Measurements from ENCODE around the gene POLA2. TPM values are rescaled to one million over a fixed set of nuclear protein-coding genes. Genes with fewer than 3 reads are reported as not detected.
A peak's percentile ranks its signal among the peaks of the same experiment; 100 is the strongest.

Gene POLA2
- 78.2 and 78.9 TPM in 2 replicates for total RNA-seq

DNA sequence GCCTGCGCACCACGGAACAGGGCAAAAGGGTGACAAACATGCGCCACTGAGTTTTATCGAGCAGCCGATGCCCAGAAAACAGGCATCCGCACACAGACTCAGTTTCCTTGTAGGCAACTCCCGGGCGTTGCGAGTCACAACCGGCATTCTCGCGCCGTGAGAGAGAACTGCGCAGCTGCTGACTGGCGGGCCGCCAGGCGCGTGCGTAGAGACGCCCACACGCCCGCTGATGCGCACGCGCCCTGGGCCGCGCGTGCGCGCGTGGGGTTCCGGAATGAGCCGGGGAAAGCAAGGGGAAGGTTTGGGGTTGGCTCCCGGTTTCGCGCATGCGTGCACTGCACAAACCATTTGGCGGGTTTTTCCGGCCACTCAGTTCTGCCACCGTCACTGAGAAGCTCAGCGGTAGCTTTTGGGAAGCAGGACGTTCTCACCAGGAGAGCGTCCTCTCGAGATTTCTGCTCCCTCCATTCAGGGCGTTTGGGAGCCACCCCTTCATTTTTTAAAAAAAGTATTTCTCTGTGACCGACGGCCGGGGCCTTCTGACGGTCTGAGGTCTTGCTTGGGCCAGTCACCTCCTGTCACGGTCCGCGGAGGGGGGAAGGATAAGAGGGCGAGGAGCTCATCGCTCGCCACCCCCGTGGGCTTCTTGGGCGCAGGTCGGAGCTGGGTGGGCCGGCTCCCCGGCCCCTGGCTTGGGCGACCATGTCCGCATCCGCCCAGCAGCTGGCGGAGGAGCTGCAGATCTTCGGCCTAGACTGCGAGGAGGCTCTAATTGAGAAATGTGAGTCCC is at the start of gene POLA2:
Gene POLA2 (plus strand): TSS at position 372 of the 790 bp plus-strand sequence. CDS start 331 bp downstream, at position 703.
- Mint-ChIP-seq H3K4me3 (peak within 1 kb of the TSS; percentile 94), H3K9me3 (no peaks in the 10 kb centered on the region), H3K27me3 (ENCODE audit: insufficient read depth) (no peaks in the 10 kb centered on the region), H3K36me3 (ENCODE audit: low read depth) (peaks cover 24% of the 10 kb centered on the region), H3K27ac (peak within 1 kb of the TSS; percentile 97), H3K4me1 (ENCODE audit: low read depth) (peaks cover 47% of the 10 kb centered on the region)
- intact Hi-C loops (cut with micrococcal nuclease) = loop anchor here (1.0 to 5.0 kb wide), 7 partner anchors 53 to 483 kb away; partner anchors contain the start of genes ARL2, ATG2A, CDC42EP2 and DPF2
- DNase-seq (ENCODE audit: low spot score) = peak; percentile 97

GRCh38 chr11:65212226-65212801 is 49.4 kb upstream of the POLA2 start:
- Mint-ChIP-seq H3K27ac (no peak overlapping the region), H3K27me3 (ENCODE audit: insufficient read depth) (peaks cover 3% of the 10 kb centered on the region), H3K9me3 (peaks cover 5% of the 10 kb centered on the region), H3K36me3 (ENCODE audit: low read depth) (peaks cover 15% of the 10 kb centered on the region), H3K4me1 (ENCODE audit: low read depth) (peaks cover 11% of the 10 kb centered on the region), H3K4me3 (no peak overlapping the region)
- DNase-seq (ENCODE audit: low spot score) = no peak
- intact Hi-C loops (cut with micrococcal nuclease) = no loop called here

DNA sequence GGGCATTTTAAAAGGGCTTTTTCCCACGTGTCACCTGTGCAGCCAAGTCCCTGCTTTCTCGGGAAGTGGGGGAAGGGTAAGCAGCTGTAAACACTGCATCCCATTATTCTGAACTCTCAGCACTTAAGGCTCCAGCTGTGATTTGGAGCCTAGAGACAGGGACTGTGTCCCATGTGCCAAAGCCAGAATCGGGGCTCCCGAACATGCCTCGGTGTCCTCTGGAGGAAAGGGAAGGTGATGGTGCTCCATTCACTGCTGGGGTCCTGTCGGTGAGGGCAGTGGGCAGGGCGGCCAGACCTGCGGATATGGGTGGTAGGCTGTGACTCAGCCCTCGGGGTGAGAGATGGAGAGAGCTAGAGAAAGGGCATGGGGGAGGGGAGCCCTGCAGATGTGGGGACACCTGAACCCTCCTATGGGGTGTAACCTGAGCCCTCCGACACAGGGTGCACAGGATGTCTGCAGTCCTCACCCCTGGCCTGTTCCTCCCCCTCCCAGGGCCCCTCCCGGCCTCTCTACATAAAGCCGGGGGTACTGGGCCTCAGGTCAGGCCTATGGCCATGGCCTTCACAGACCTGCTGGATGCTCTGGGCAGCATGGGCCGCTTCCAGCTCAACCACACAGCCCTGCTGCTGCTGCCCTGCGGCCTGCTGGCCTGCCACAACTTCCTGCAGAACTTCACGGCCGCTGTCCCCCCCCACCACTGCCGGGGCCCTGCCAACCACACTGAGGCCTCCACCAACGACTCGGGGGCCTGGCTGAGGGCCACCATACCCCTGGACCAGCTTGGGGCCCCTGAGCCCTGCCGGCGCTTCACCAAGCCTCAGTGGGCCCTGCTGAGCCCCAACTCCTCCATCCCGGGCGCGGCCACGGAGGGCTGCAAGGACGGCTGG is 48.2 kb upstream of the POLA2 start:
- Mint-ChIP-seq H3K4me1 (ENCODE audit: low read depth) (peaks cover 11% of the 10 kb centered on the region), H3K36me3 (ENCODE audit: low read depth) (peaks cover 15% of the 10 kb centered on the region), H3K27me3 (ENCODE audit: insufficient read depth) (peaks cover 3% of the 10 kb centered on the region), H3K4me3 (no peak overlapping the region), H3K27ac (peak overlapping the region; percentile 68), H3K9me3 (peaks cover 5% of the 10 kb centered on the region)
- no peak for DNase-seq (ENCODE audit: low spot score)
- intact Hi-C loops (cut with micrococcal nuclease) = no loop called here

DNA sequence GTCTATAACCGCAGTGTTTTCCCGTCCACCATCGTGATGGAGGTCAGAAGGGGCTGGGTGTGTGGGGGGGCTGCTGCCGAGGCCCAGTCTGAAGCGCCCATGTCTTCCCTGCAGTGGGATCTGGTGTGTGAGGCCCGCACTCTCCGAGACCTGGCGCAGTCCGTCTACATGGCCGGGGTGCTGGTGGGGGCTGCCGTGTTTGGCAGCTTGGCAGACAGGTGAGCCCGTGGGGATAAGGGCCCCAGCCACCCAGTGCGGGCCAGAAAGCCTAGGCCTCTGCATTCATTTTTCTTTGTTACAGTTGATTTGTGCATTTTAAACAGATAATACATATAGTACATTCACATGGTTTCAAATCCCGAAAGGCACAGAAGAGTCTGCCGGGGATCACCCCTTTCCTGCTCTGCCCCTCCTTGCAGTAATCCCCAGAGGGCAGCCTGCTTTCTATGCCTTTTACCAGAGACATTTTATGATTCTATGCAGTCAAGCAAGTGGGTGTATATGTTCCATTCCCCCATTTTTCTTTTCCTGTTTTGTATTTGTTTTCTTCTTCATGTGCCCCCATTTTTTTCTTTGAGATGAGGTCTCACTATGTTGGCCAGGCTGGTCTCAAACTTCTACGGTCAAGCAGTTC is 47.4 kb upstream of the POLA2 start:
- Mint-ChIP-seq H3K9me3 (peaks cover 5% of the 10 kb centered on the region), H3K4me3 (no peak overlapping the region), H3K4me1 (ENCODE audit: low read depth) (peaks cover 12% of the 10 kb centered on the region)

GRCh38 chr11:65215441-65216076 is 46.2 kb upstream of the POLA2 start:
- no peak for DNase-seq (ENCODE audit: low spot score)
- intact Hi-C loops (cut with micrococcal nuclease) = no loop called here

More for the DNA sequence above, 47.4 kb upstream of the POLA2 start:
- H3K36me3 Mint-ChIP-seq (ENCODE audit: low read depth) = peaks cover 9% of the 10 kb centered on the region
- intact Hi-C loops (cut with micrococcal nuclease) = no loop called here
- H3K27ac Mint-ChIP-seq = no peak overlapping the region
- DNase-seq (ENCODE audit: low spot score) = no peak
- H3K27me3 Mint-ChIP-seq (ENCODE audit: insufficient read depth) = peaks cover 3% of the 10 kb centered on the region

DNA sequence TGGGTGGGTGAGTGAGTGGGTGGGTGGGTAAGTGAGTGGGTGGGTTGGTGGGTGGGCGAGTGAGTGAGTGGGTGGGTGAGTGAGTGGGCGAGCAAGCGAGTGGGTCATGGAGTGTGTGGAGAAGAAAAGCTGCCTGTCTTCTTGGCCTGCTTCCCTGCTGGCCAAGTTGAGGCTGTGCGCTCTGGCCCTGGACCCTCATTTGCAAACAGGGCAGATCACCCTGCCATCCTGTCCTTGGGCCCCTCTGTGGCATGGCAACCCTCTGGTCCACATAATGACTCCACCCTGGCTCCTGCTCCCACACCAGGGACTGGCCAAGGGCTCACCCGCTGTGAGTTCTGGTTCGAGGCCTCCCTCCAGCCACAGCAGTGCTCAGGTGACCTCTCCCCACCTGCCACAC is 44.9 kb upstream of the POLA2 start:
- H3K9me3 Mint-ChIP-seq = peaks cover 5% of the 10 kb centered on the region
- no peak overlapping the region for H3K4me3 Mint-ChIP-seq
- intact Hi-C loops (cut with micrococcal nuclease) = no loop called here
- peaks cover 18% of the 10 kb centered on the region for H3K4me1 Mint-ChIP-seq (ENCODE audit: low read depth)
- DNase-seq (ENCODE audit: low spot score) = no peak
- peaks cover 6% of the 10 kb centered on the region for H3K27me3 Mint-ChIP-seq (ENCODE audit: insufficient read depth)
- peak overlapping the region; percentile 76 for H3K27ac Mint-ChIP-seq
- H3K36me3 Mint-ChIP-seq (ENCODE audit: low read depth) = peaks cover 5% of the 10 kb centered on the region

More at GRCh38 chr11:65215441-65216076, 46.2 kb upstream of the POLA2 start:
- peaks cover 5% of the 10 kb centered on the region for H3K36me3 Mint-ChIP-seq (ENCODE audit: low read depth)
- H3K27me3 Mint-ChIP-seq (ENCODE audit: insufficient read depth) = peaks cover 3% of the 10 kb centered on the region
- H3K9me3 Mint-ChIP-seq = peaks cover 5% of the 10 kb centered on the region
- H3K4me3 Mint-ChIP-seq = peak overlapping the region; percentile 63
- peak overlapping the region; percentile 100 for H3K27ac Mint-ChIP-seq
- peaks cover 18% of the 10 kb centered on the region for H3K4me1 Mint-ChIP-seq (ENCODE audit: low read depth)

GRCh38 chr11:65217441-65218423 is 44.0 kb upstream of the POLA2 start:
- Mint-ChIP-seq H3K36me3 (ENCODE audit: low read depth) (peaks cover 5% of the 10 kb centered on the region), H3K4me3 (no peak overlapping the region), H3K9me3 (peaks cover 5% of the 10 kb centered on the region), H3K4me1 (ENCODE audit: low read depth) (peaks cover 18% of the 10 kb centered on the region), H3K27me3 (ENCODE audit: insufficient read depth) (peaks cover 6% of the 10 kb centered on the region), H3K27ac (peak overlapping the region; percentile 76)
- DNase-seq (ENCODE audit: low spot score) = no peak
- intact Hi-C loops (cut with micrococcal nuclease) = no loop called here

DNA sequence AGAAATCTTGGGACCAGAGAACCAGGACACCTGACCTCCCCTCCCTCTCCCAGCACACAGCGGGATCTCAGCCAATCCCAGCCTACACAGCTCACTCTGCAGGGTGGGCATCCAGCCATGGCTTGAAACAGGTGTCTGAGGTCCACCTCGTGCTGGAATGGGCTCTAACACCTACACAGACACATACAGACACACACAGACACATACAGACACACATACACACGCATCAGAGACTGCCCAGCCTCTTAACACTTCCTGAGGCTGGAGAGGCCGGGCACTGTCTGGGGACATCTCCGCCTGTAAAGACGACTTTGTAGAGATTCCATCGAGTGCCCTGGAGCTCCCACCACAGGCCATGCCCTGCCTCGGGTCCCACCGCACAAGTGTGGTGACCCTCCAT is 43.3 kb upstream of the POLA2 start:
- Mint-ChIP-seq H3K27ac (no peak overlapping the region), H3K36me3 (ENCODE audit: low read depth) (peaks cover 5% of the 10 kb centered on the region), H3K4me3 (no peak overlapping the region), H3K9me3 (peaks cover 5% of the 10 kb centered on the region), H3K27me3 (ENCODE audit: insufficient read depth) (peaks cover 6% of the 10 kb centered on the region), H3K4me1 (ENCODE audit: low read depth) (peaks cover 14% of the 10 kb centered on the region)
- intact Hi-C loops (cut with micrococcal nuclease) = no loop called here
- DNase-seq (ENCODE audit: low spot score) = no peak

- peaks cover 6% of the 10 kb centered on the region for H3K27me3 Mint-ChIP-seq (ENCODE audit: insufficient read depth)
- H3K4me1 Mint-ChIP-seq (ENCODE audit: low read depth) = peaks cover 13% of the 10 kb centered on the region
- intact Hi-C loops (cut with micrococcal nuclease) = loop anchor here (10.0 kb wide), 1 partner anchor 295 kb away; no protein-coding TSS in a partner anchor
- H3K36me3 Mint-ChIP-seq (ENCODE audit: low read depth) = peaks cover 5% of the 10 kb centered on the region
- DNase-seq (ENCODE audit: low spot score) = no peak
- no peak overlapping the region for H3K4me3 Mint-ChIP-seq
- H3K27ac Mint-ChIP-seq = no peak overlapping the region
- peaks cover 5% of the 10 kb centered on the region for H3K9me3 Mint-ChIP-seq
Observed at GRCh38 chr11:65219930-65220213, 41.9 kb upstream of the POLA2 start.

DNA sequence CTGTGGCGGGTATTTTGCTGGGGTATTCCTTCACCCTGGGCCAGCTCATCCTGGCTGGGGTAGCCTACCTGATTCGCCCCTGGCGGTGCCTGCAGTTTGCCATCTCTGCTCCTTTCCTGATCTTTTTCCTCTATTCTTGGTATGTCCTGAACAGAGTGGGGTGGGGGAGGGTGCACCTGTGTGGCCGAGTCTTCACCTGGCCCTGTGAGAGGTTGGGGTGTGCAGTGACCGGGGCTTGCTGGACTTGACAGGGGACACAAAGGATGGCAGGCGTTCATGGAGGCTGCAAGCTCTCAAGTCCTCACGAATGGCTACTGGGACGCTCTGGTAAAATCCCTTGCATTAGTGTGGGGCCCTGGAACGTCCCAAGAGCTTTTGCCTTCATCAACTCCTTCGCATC is 40.7 kb upstream of the POLA2 start:
- Mint-ChIP-seq H3K4me3 (no peak overlapping the region), H3K4me1 (ENCODE audit: low read depth) (peaks cover 14% of the 10 kb centered on the region), H3K27me3 (ENCODE audit: insufficient read depth) (peaks cover 10% of the 10 kb centered on the region), H3K27ac (no peak overlapping the region), H3K36me3 (ENCODE audit: low read depth) (no peaks in the 10 kb centered on the region), H3K9me3 (no peaks in the 10 kb centered on the region)
- no peak for DNase-seq (ENCODE audit: low spot score)
- intact Hi-C loops (cut with micrococcal nuclease) = loop anchor here (10.0 kb wide), 1 partner anchor 294 kb away; no protein-coding TSS in a partner anchor

DNA sequence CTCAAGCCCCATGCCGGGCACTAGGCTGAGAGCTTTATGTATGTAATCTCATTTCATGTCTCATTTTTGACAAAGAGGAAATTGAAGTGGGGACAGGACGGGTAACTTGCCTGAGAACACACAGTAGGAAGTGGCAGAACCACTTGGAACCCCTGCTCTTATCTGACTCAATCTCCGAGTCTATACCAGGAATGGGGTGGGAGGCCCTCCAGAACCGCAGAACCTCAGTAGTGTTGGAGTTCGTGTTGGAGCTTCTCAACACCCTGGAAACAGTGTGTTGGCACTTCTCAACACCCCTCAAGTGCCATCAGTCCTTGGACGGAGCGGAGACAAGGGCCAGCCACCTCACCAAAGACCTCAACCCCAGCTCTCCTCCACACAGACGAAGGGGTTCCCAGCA is 38.8 kb upstream of the POLA2 start:
- Mint-ChIP-seq H3K4me3 (no peak overlapping the region), H3K36me3 (ENCODE audit: low read depth) (no peaks in the 10 kb centered on the region), H3K27ac (no peak overlapping the region), H3K27me3 (ENCODE audit: insufficient read depth) (peaks cover 23% of the 10 kb centered on the region), H3K4me1 (ENCODE audit: low read depth) (peaks cover 16% of the 10 kb centered on the region), H3K9me3 (no peaks in the 10 kb centered on the region)
- DNase-seq (ENCODE audit: low spot score) = no peak
- intact Hi-C loops (cut with micrococcal nuclease) = loop anchor here (10.0 kb wide), 1 partner anchor 292 kb away; no protein-coding TSS in a partner anchor
